ENCODE data around the gene ZFR. TPM values are rescaled to one million over a fixed set of nuclear protein-coding genes. Genes with fewer than 3 reads are reported as not detected.
"Not testable (repeated sequence)": the region's sequence is repeated elsewhere in the genome, so short reads cannot be mapped to it uniquely, and the experiment has no call there.

Gene ZFR
- total and polyA plus RNA-seq, 9 donors, result 54.0 to 85.9 (median 74.1) TPM

- intact Hi-C loops (cut with DNase I), result no loop called here
- TF ChIP-seq POLR2A (IDR thresholded peaks at IDR 0.05) (no peak), EP300 (IDR thresholded peaks at IDR 0.05) (no peak)
- TF ChIP-seq, protein P1, sequence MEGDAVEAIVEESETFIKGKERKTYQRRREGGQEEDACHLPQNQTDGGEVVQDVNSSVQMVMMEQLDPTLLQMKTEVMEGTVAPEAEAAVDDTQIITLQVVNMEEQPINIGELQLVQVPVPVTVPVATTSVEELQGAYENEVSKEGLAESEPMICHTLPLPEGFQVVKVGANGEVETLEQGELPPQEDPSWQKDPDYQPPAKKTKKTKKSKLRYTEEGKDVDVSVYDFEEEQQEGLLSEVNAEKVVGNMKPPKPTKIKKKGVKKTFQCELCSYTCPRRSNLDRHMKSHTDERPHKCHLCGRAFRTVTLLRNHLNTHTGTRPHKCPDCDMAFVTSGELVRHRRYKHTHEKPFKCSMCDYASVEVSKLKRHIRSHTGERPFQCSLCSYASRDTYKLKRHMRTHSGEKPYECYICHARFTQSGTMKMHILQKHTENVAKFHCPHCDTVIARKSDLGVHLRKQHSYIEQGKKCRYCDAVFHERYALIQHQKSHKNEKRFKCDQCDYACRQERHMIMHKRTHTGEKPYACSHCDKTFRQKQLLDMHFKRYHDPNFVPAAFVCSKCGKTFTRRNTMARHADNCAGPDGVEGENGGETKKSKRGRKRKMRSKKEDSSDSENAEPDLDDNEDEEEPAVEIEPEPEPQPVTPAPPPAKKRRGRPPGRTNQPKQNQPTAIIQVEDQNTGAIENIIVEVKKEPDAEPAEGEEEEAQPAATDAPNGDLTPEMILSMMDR (IDR thresholded peaks at IDR 0.05), result no peak
- no peaks in the 10 kb centered on the region for H3K36me3 ChIP-seq
- no peak for DNase-seq
- WGBS, 3 donors, result 41 to 52% (median 45%) methylated on average over 4 of the region's 4 CpGs
- no peak overlapping the region for H3K27ac ChIP-seq
- H3K4me3 ChIP-seq, result no peak overlapping the region
- H3K4me1 ChIP-seq (ENCODE audit: insufficient read depth), result no peaks in the 10 kb centered on the region
- H3K27me3 ChIP-seq, result no peaks in the 10 kb centered on the region
- no peaks in the 10 kb centered on the region for H3K9me3 ChIP-seq
Measured at GRCh38 chr5:32369032-32369431, 75.5 kb downstream of the ZFR start.

- H3K4me3 ChIP-seq; H3K4me1 ChIP-seq (ENCODE audit: insufficient read depth); H3K36me3 ChIP-seq; intact Hi-C loops (cut with DNase I); H3K9me3 ChIP-seq; H3K27me3 ChIP-seq; DNase-seq; H3K27ac ChIP-seq: not testable (repeated sequence)
- 78 to 82% (median 81%) methylated on average over 6 of the region's 6 CpGs for WGBS, 3 donors
Measured at GRCh38 chr5:32367271-32367670, 77.3 kb downstream of the ZFR start.

- DNase-seq, result no peak
- Histone ChIP-seq H3K9me3 (no peaks in the 10 kb centered on the region), H3K4me1 (ENCODE audit: insufficient read depth) (no peaks in the 10 kb centered on the region), H3K4me3 (no peak overlapping the region), H3K36me3 (no peaks in the 10 kb centered on the region), H3K27me3 (no peaks in the 10 kb centered on the region), H3K27ac (no peak overlapping the region)
- WGBS, 3 donors, result 94 to 100% (median 99%) methylated on average over 5 of the region's 5 CpGs
- TF ChIP-seq POLR2A (IDR thresholded peaks at IDR 0.05) (no peak), EP300 (IDR thresholded peaks at IDR 0.05) (no peak)
- TF ChIP-seq, protein P1 (IDR thresholded peaks at IDR 0.05), result no peak
- intact Hi-C loops (cut with DNase I), result no loop called here
Measured at GRCh38 chr5:32365623-32366022, 78.9 kb downstream of the ZFR start.

DNA sequence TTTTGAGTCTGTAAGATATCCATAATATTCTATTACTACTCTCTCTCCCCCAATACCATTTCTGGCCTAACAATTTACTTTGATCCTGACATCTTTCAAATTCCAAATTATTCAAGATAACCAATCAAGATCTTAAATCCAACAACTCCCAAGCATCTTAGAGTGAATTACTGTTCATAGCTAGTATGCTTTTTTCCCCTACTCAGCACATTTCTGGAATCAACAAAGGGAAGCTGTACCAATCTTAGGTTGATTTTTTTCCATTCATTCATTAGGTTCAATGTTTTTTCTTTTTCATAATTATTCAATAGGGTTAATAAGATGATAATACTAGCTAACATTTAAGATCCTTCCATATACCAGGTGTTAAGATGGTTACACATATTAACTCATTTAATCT lies 81.5 kb downstream of the ZFR start:
- no peaks in the 10 kb centered on the region for H3K9me3 ChIP-seq
- H3K27me3 ChIP-seq, result no peaks in the 10 kb centered on the region
- H3K36me3 ChIP-seq, result no peaks in the 10 kb centered on the region
- no peak overlapping the region for H3K4me3 ChIP-seq
- TF ChIP-seq POLR2A (IDR thresholded peaks at IDR 0.05) (no peak), EP300 (IDR thresholded peaks at IDR 0.05) (no peak)
- TF ChIP-seq, protein P1 (IDR thresholded peaks at IDR 0.05), result no peak
- no peak for DNase-seq
- H3K27ac ChIP-seq, result no peak overlapping the region
- intact Hi-C loops (cut with DNase I), result no loop called here
- H3K4me1 ChIP-seq (ENCODE audit: insufficient read depth), result no peaks in the 10 kb centered on the region

GRCh38 chr5:32362527-32362926 lies 82.0 kb downstream of the ZFR start:
- WGBS, 3 donors, result 88 to 89% (median 88%) methylated on average over 4 of the region's 4 CpGs

More at GRCh38 chr5:32362527-32362926, 82.0 kb downstream of the ZFR start:
- Histone ChIP-seq H3K27me3 (no peaks in the 10 kb centered on the region), H3K4me1 (ENCODE audit: insufficient read depth) (no peaks in the 10 kb centered on the region), H3K9me3 (no peaks in the 10 kb centered on the region), H3K36me3 (no peaks in the 10 kb centered on the region), H3K4me3 (no peak overlapping the region), H3K27ac (no peak overlapping the region)
- DNase-seq, result no peak
- intact Hi-C loops (cut with DNase I), result no loop called here
- TF ChIP-seq, protein P1 (IDR thresholded peaks at IDR 0.05), result no peak
- TF ChIP-seq POLR2A (IDR thresholded peaks at IDR 0.05) (no peak), EP300 (IDR thresholded peaks at IDR 0.05) (no peak)

Data from ovary (tissue), 9 donors.